Heart left ventricle (tissue), 13 donors: Measurements from ENCODE around the gene TNFRSF8.

Source experiments
- POLR2A ChIP-seq, 2 donors: fragments of 450-650 bp; IDR thresholded peaks; one replicate each; pipeline ENCODE4 v1.6.1; 2017; ENCODE audit warnings: antibody characterized with exemption in 2 of 2, mild to moderate bottlenecking in 2 of 2, moderate library complexity in 2 of 2
- TF ChIP-seq, protein P1 (sequence below), 12 donors: fragments of 200-600 bp; sonication (generic) in 4 of 12; IDR thresholded peaks; one replicate each; pipeline versions ENCODE4 v1.5.0 to v1.8.0; 2018 to 2022; ENCODE audit warnings: antibody characterized with exemption in 12 of 12, mild to moderate bottlenecking in 5 of 12
- donor health status: ischemic (EF 13 %, LVEDD 7.1; RV severe dilation, severe dysfunction).
- donor health status: DM: no; HTN: yes; CAD: no.
- donor health status: DM: no; HTN: no; CAD: no.
- donor health status: ischemic (EF 25% LVEDD 6.9; RV normal size, moderate dysfunction).
- donor health status: ischemic (EF 25% LVEDD 5.7; RV mildly dilated, moderate dysfunction).
- donor health status: ischemic (EF 35%, LVEDD 5.7; RV mildly dilated, moderate dysfunction).
- donor health status: nonischemic (EF 11% LVEDD 7.7; RV severe dilation, severe dysfunction).
- donor health status: DM: yes; HTN: yes; CAD: no.
- donor health status: PGD.
- donor health status: ischemic (EF 29% LVEDD 5.4; RV normal size, mild dysfunction).
- donor health status: nonischemic (EF 23%, LVEDD 6.1; RV moderate dilation, normal function).

- TF ChIP-seq, protein P1, sequence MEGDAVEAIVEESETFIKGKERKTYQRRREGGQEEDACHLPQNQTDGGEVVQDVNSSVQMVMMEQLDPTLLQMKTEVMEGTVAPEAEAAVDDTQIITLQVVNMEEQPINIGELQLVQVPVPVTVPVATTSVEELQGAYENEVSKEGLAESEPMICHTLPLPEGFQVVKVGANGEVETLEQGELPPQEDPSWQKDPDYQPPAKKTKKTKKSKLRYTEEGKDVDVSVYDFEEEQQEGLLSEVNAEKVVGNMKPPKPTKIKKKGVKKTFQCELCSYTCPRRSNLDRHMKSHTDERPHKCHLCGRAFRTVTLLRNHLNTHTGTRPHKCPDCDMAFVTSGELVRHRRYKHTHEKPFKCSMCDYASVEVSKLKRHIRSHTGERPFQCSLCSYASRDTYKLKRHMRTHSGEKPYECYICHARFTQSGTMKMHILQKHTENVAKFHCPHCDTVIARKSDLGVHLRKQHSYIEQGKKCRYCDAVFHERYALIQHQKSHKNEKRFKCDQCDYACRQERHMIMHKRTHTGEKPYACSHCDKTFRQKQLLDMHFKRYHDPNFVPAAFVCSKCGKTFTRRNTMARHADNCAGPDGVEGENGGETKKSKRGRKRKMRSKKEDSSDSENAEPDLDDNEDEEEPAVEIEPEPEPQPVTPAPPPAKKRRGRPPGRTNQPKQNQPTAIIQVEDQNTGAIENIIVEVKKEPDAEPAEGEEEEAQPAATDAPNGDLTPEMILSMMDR (IDR thresholded peaks at IDR 0.05) = no peak
- no peak for TF ChIP-seq POLR2A (IDR thresholded peaks at IDR 0.05)
Measured at GRCh38 chr1:12186679-12186985, 123.5 kb downstream of the TNFRSF8 start.
